Gastrocnemius medialis (tissue), 4 donors: ENCODE results near the gene CTXND2. TPM values are rescaled to one million over a fixed set of nuclear protein-coding genes. Genes with fewer than 3 reads are reported as not detected.

Source experiments
- ATAC-seq, 2 donors: fragments of 150-250 bp; one replicate each; pipeline ENCODE4 v1.9.1; 2016
- DNase-seq, 2 donors: peaks; one replicate each; pipeline ENCODE4 v3.0.0-alpha.2; 2019
- H3K27ac ChIP-seq, 4 donors: fragments of 200-600 bp; sonication (generic); 1 replicate in 1 of 4; 2 replicates in 3 of 4; pipeline ENCODE4 v1.5.1; 2016 to 2018; ENCODE audit warnings: mild to moderate bottlenecking in 2 of 4, moderate library complexity in 1 of 4
- H3K27me3 ChIP-seq, 3 donors: fragments of 200-600 bp; sonication (generic) in 2 of 3; 1 replicate in 1 of 3; 2 replicates in 2 of 3; pipeline versions ENCODE4 v1.5.1 to v1.6.0; 2016 to 2019; ENCODE audit warnings: mild to moderate bottlenecking in 1 of 3, moderate library complexity in 1 of 3
- H3K36me3 ChIP-seq, 2 donors: fragments of 200-600 bp; sonication (generic) in 1 of 2; one replicate each; pipeline ENCODE4 v1.5.1; 2017 to 2018
- H3K4me1 ChIP-seq, 2 donors: fragments of 200-600 bp; sonication (generic) in 1 of 2; one replicate each; pipeline ENCODE4 v1.5.1; 2016 to 2017; ENCODE audit warnings: mild to moderate bottlenecking in 2 of 2
- H3K4me3 ChIP-seq, 4 donors: fragments of 200-600 bp; sonication (generic) in 3 of 4; 1 replicate in 1 of 4; 2 replicates in 3 of 4; pipeline ENCODE4 v1.5.1; 2016 to 2019; ENCODE audit warnings: mild to moderate bottlenecking in 2 of 4
- H3K9me3 ChIP-seq, 3 donors: fragments of 200-600 bp; sonication (generic) in 2 of 3; 1 replicate in 1 of 3; 2 replicates in 2 of 3; pipeline ENCODE4 v1.5.1; 2016 to 2019
- CTCF ChIP-seq, 5 experiments: fragments of 450-650 bp in 3 of 5; fragments of 200-600 bp in 2 of 5; sonication (generic) in 2 of 5; IDR thresholded peaks in 4 of 5; conservative IDR thresholded peaks in 1 of 5; 1 replicate in 4 of 5; 2 replicates in 1 of 5; pipeline ENCODE4 v1.5.1; 2016 to 2019; ENCODE audit warnings: antibody characterized with exemption in 5 of 5, mild to moderate bottlenecking in 3 of 5, moderate library complexity in 3 of 5
- POLR2A ChIP-seq, 2 donors: fragments of 450-650 bp; IDR thresholded peaks; one replicate each; pipeline ENCODE4 v1.6.1; 2017; ENCODE audit warnings: antibody characterized with exemption in 2 of 2, mild to moderate bottlenecking in 2 of 2, moderate library complexity in 2 of 2
- in situ Hi-C, 4 donors: fragments of 200-750 bp; cut with MboI; loops; one replicate each; pipeline versions ENCODE4 v1.15.0 to v1.8.0; 2017; ENCODE audit warnings: low sequenced_read_pairs in 4 of 4
- intact Hi-C: fragments of 100-400 bp; cut with DNase I; formaldehyde crosslinking; loops from one replicate; pipeline ENCODE4 v1.15.1; 2023; ENCODE audit warnings: low total_unique reads
- total RNA-seq, 4 donors: library from RNA; depleted of rRNA; stranded (reverse); fragments of >200 nt; gene quantifications; one replicate each; pipeline versions ENCODE4 v1.1.0 to v1.2.3, GENCODE V29; 2016

Gene CTXND2
- total RNA-seq, 4 donors from 2014 or later, result not detected

GRCh38 chr1:150902346-150902745, 15.4 kb downstream of the CTXND2 start:
- intact Hi-C loops, result no loop called here
- no peaks in the 10 kb centered on the region for H3K36me3 ChIP-seq
- TF ChIP-seq POLR2A (IDR thresholded peaks at IDR 0.05), result no peak
- TF ChIP-seq CTCF (IDR thresholded peaks at IDR 0.05 in 4 of 5, conservative IDR thresholded peaks at IDR 0.05 in 1 of 5), result no peak
- H3K9me3 ChIP-seq, result no peaks in the 10 kb centered on the region
- no peak for DNase-seq
- H3K27ac ChIP-seq, result no peak overlapping the region
- no peak overlapping the region for H3K4me3 ChIP-seq
- ATAC-seq, result no peak
- no peaks in the 10 kb centered on the region for H3K27me3 ChIP-seq
- in situ Hi-C loops, result no loop called here
- H3K4me1 ChIP-seq, result no peaks in the 10 kb centered on the region

- Histone ChIP-seq H3K4me3 (no peak overlapping the region), H3K36me3 (no peaks in the 10 kb centered on the region), H3K27me3 (no peaks in the 10 kb centered on the region), H3K4me1 (no peaks in the 10 kb centered on the region), H3K27ac (no peak overlapping the region), H3K9me3 (no peaks in the 10 kb centered on the region)
- ATAC-seq (no peak), DNase-seq (no peak)
- TF ChIP-seq POLR2A (IDR thresholded peaks at IDR 0.05) (no peak), CTCF (IDR thresholded peaks at IDR 0.05 in 4 of 5, conservative IDR thresholded peaks at IDR 0.05 in 1 of 5) (no peak)
- intact Hi-C loops, result no loop called here
- in situ Hi-C loops, result no loop called here
These were observed 15.8 kb downstream of the CTXND2 start for GRCh38 chr1:150902751-150903150.

GRCh38 chr1:150905301-150905700, 18.4 kb downstream of the CTXND2 start:
- Histone ChIP-seq H3K36me3 (no peaks in the 10 kb centered on the region), H3K9me3 (no peaks in the 10 kb centered on the region), H3K27ac (no peak overlapping the region), H3K4me1 (no peaks in the 10 kb centered on the region), H3K4me3 (no peak overlapping the region), H3K27me3 (no peaks in the 10 kb centered on the region)
- no peak for DNase-seq
- in situ Hi-C loops (no loop called here), intact Hi-C loops (no loop called here)
- TF ChIP-seq CTCF (IDR thresholded peaks at IDR 0.05 in 4 of 5, conservative IDR thresholded peaks at IDR 0.05 in 1 of 5) (no peak), POLR2A (IDR thresholded peaks at IDR 0.05) (no peak)
- no peak for ATAC-seq

GRCh38 chr1:150906329-150906728, 19.4 kb downstream of the CTXND2 start:
- TF ChIP-seq POLR2A (IDR thresholded peaks at IDR 0.05), result no peak
- TF ChIP-seq CTCF (IDR thresholded peaks at IDR 0.05 in 4 of 5, conservative IDR thresholded peaks at IDR 0.05 in 1 of 5), result no peak
- H3K36me3 ChIP-seq, result no peaks in the 10 kb centered on the region
- in situ Hi-C loops, result no loop called here
- DNase-seq (no peak), ATAC-seq (no peak)
- H3K4me3 ChIP-seq, result no peak overlapping the region
- H3K9me3 ChIP-seq, result no peaks in the 10 kb centered on the region
- intact Hi-C loops, result no loop called here
- H3K4me1 ChIP-seq, result no peaks in the 10 kb centered on the region
- H3K27me3 ChIP-seq, result no peaks in the 10 kb centered on the region
- no peak overlapping the region for H3K27ac ChIP-seq

GRCh38 chr1:150906813-150907212, 19.9 kb downstream of the CTXND2 start:
- H3K27ac ChIP-seq, result no peak overlapping the region
- H3K36me3 ChIP-seq, result no peaks in the 10 kb centered on the region
- ATAC-seq, result no peak
- in situ Hi-C loops, result no loop called here
- intact Hi-C loops, result no loop called here
- no peak for DNase-seq
- no peaks in the 10 kb centered on the region for H3K27me3 ChIP-seq
- no peaks in the 10 kb centered on the region for H3K9me3 ChIP-seq
- H3K4me1 ChIP-seq, result no peaks in the 10 kb centered on the region
- no peak overlapping the region for H3K4me3 ChIP-seq
- TF ChIP-seq POLR2A (IDR thresholded peaks at IDR 0.05) (no peak), CTCF (IDR thresholded peaks at IDR 0.05 in 4 of 5, conservative IDR thresholded peaks at IDR 0.05 in 1 of 5) (no peak)
